Stimulated activated CD4-positive, alpha-beta T cell treated with anti-CD3 and anti-CD28 coated beads, Interleukin-4, amount 100 ng/mL, for 4 hours (primary cell): ENCODE measurements around the gene ZNF823.
"Not testable (repeated sequence)": the region's sequence is repeated elsewhere in the genome, so short reads cannot be mapped to it uniquely, and the experiment has no call there.

ENCODE experiments used
- DNase-seq, 2 experiments: peaks; one replicate each; pipeline ENCODE4 v3.0.0-alpha.2; 2020

ZNF823 gene

GRCh38 chr19:11676661-11677600, 61.8 kb downstream of the ZNF823 start:
- not testable (repeated sequence) for DNase-seq

DNA sequence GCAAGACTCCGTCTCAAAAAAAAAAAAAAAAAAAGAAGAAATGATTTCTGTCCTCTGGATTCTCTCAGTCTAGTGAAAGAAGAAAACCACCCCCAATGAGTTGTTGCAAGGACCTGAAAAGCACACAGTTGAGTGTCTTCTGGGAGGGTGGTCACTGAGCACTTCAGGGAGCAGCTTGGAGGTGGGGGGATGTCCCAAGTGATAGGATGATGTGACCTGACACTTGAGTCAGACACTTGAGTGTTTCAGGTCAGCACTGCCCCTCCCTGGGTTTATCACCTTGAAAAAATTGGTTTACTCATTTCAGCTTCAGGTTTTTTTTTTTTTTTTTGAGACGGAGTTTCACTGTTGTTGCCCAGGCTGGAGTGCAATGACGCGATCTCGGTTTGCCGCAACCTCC, 63.2 kb downstream of the ZNF823 start:
- DNase-seq = no peak

DNA sequence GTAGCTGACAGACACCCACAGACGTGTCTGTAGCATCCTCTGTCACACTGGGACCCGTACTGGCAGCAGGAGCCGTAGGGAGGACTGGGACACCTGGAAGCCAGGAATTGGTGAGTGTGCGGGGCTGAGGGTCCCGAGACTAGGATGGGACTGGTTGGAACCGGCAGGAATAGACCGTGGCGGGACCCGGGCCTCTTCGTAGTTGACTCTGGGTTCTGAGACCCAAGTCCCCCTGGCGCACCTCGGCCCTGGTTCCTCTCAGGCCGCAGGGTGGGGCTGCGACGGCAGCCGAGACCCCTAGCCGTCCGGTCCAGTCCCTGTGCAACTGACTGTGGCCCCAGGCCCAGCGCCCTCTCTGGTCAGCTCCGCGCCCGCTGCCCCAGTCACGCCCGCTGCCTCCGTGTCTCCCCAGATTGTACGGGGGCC, 64.7 kb downstream of the ZNF823 start:
- no peak for DNase-seq

DNA sequence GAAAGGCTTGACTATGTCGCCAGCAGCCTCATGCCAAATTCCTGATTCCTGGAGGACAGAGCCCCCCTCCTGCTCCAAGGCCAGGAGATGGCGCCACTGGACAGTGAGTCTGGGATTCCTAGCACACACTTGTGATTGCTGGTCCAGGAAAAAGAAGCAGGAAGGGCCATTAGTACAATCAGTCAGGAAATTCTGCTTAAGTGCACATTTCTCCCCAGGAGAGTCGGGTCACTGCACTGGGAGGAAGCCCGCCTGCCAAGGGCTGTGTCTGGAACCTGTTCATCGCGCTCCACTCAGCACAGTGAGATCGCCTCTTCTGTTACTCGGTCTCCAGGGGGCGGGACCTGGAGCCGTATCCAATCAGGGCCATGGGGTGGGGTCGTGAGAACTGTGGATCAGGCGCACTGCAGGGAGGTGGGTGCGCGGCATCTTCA, 65.1 kb downstream of the ZNF823 start:
- peak in 1 of 2 experiments; percentile 12 for DNase-seq
